CD4-positive, CD25-positive, alpha-beta regulatory T cell (primary cell): ENCODE data around the gene APOC3. TPM values are rescaled to one million over a fixed set of nuclear protein-coding genes. Genes with fewer than 3 reads are reported as not detected.

Experiments
- ATAC-seq, 2 donors: fragments of 150-1000 bp; cut with Tn5 transposase; one replicate each; pipeline ENCODE4 v1.10.0; 2021; ENCODE audit warnings: low read depth in 2 of 2, moderate number of reproducible peaks in 2 of 2, moderate library complexity in 1 of 2
- DNase-seq, 3 donors: peaks; one replicate each; pipeline versions ENCODE4 v3.0.0 to v3.0.0-alpha.2; 2012 to 2022; ENCODE audit warnings: mixed read lengths in 1 of 3
- H3K27ac ChIP-seq: one replicate; pipeline ENCODE4 v1.7.0; 2013; ENCODE audit warnings: mild to moderate bottlenecking, low read length; ENCODE audit not compliant: insufficient read depth, poor library complexity, severe bottlenecking
- H3K27me3 ChIP-seq: one replicate; pipeline ENCODE4 v1.7.0; 2013; ENCODE audit warnings: low read length; ENCODE audit not compliant: control insufficient read depth, insufficient read depth
- H3K36me3 ChIP-seq: one replicate; pipeline ENCODE4 v1.7.0; 2013; ENCODE audit warnings: mild to moderate bottlenecking, low read length, moderate library complexity; ENCODE audit not compliant: control insufficient read depth, insufficient read depth
- H3K4me1 ChIP-seq: 2 replicates; pipeline ENCODE4 v1.7.0; 2013; ENCODE audit warnings: mild to moderate bottlenecking, low read length; ENCODE audit not compliant: insufficient read depth, control insufficient read depth, poor library complexity, severe bottlenecking
- H3K4me3 ChIP-seq: one replicate; pipeline ENCODE4 v1.7.0; 2013; ENCODE audit warnings: low read depth, mild to moderate bottlenecking, low read length, moderate library complexity
- H3K9me3 ChIP-seq, 2 experiments: 1 replicate in 1 of 2; 2 replicates in 1 of 2; pipeline ENCODE4 v1.7.0; 2013; ENCODE audit warnings: low read length in 2 of 2, mild to moderate bottlenecking in 1 of 2, moderate library complexity in 1 of 2; ENCODE audit not compliant: control insufficient read depth in 2 of 2
- H3K27ac Mint-ChIP-seq, 3 donors: one replicate each; pipeline ENCODE4 v1.8.0; 2020 to 2022; ENCODE audit warnings: mild to moderate bottlenecking in 3 of 3, mixed read lengths in 3 of 3, moderate library complexity in 2 of 3
- H3K27me3 Mint-ChIP-seq: one replicate; pipeline ENCODE4 v1.8.0; 2022; ENCODE audit warnings: mild to moderate bottlenecking, mixed read lengths
- H3K36me3 Mint-ChIP-seq: one replicate; pipeline ENCODE4 v1.8.0; 2020; ENCODE audit warnings: mixed read lengths
- H3K4me1 Mint-ChIP-seq, 4 donors: one replicate each; pipeline ENCODE4 v1.8.0; 2020 to 2022; ENCODE audit warnings: mixed read lengths in 4 of 4, mild to moderate bottlenecking in 1 of 4
- H3K4me3 Mint-ChIP-seq, 4 donors: one replicate each; pipeline ENCODE4 v1.8.0; 2020 to 2022; ENCODE audit warnings: mild to moderate bottlenecking in 4 of 4, mixed read lengths in 4 of 4, moderate library complexity in 3 of 4
- H3K9me3 Mint-ChIP-seq, 7 donors: one replicate each; pipeline ENCODE4 v1.8.0; 2020 to 2022; ENCODE audit warnings: mixed read lengths in 7 of 7, mild to moderate bottlenecking in 3 of 7, moderate library complexity in 2 of 7
- polyA plus RNA-seq, 4 donors: library from polyadenylated mRNA; unstranded; fragments of 300-500 nt; fragmentation: Illumina TruSeq; gene quantifications; one replicate each; pipeline ENCODE4 v1.2.3, GENCODE V29; 2021
- total RNA-seq: library from RNA; stranded (reverse); gene quantifications from one replicate; pipeline ENCODE4 v1.2.3, GENCODE V29; 2022

The APOC3 gene
- total and polyA plus RNA-seq, 5 donors from 2014 or later, result not detected

DNA sequence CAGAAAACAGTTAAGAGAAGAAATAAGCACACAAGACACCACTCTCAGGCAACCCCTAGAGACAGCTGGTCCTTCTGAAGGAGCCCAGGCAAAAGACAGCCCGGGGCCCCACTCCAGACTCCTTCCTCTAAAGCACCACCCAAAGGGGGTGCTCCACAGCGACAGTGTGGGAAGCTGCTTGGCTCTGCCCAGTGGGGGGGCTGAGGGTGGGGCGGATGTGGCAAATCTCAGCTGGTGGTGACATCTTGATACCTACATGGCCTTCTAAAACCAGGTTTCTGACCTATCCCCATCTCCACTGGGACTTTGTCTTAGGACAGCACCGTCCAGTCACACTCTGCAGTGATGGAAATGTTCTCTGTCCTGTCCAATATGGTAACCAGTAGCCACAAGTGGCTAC, 17.9 kb downstream of the APOC3 start:
- Mint-ChIP-seq H3K27me3 (no peaks in the 10 kb centered on the region), H3K4me3 (peak overlapping the region in 1 of 4 donors; percentile 49), H3K27ac (peak overlapping the region in 1 of 3 donors; percentile 52), H3K4me1 (peaks cover 19 to 33% (median 28%) of the 10 kb centered on the region in 4 donors), H3K36me3 (peaks cover 52% of the 10 kb centered on the region), H3K9me3 (no peaks in the 10 kb centered on the region)
- no peaks in the 10 kb centered on the region for H3K27me3 ChIP-seq
- H3K4me1 ChIP-seq, result peaks cover 22% of the 10 kb centered on the region
- H3K27ac ChIP-seq, result no peak overlapping the region
- no peak overlapping the region for H3K4me3 ChIP-seq
- ATAC-seq, result no peak
- H3K9me3 ChIP-seq, result no peaks in the 10 kb centered on the region
- peaks cover 52% of the 10 kb centered on the region for H3K36me3 ChIP-seq
- no peak for DNase-seq

DNA sequence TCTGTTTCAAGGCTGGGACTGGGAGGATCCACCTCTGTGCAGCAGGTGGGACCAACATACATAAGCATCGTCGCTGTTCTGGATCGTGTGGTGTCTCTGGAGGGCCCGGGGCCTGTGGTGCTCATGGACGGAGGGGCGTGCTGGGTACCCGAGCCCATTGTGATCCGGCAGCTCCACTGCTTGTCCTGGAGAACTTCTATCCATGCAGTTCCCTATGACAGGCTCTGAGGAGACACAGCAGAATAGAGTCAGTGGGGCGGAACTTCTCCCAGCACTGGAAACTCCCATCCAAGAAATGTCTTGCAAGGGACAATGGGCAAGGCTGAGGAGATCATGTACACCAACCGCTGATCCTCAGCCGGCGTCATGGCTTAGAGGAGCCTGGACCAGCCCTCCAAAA, 19.4 kb downstream of the APOC3 start:
- no peaks in the 10 kb centered on the region for H3K9me3 ChIP-seq
- Mint-ChIP-seq H3K4me3 (no peak overlapping the region), H3K36me3 (peaks cover 40% of the 10 kb centered on the region), H3K9me3 (no peaks in the 10 kb centered on the region), H3K27ac (peak overlapping the region in 2 of 3 donors; percentile 7 to 36), H3K4me1 (peaks cover 27 to 48% (median 40%) of the 10 kb centered on the region in 4 donors), H3K27me3 (no peaks in the 10 kb centered on the region)
- no peak overlapping the region for H3K27ac ChIP-seq
- no peak overlapping the region for H3K4me3 ChIP-seq
- peaks cover 43% of the 10 kb centered on the region for H3K36me3 ChIP-seq
- no peak for ATAC-seq
- no peaks in the 10 kb centered on the region for H3K27me3 ChIP-seq
- peaks cover 36% of the 10 kb centered on the region for H3K4me1 ChIP-seq
- no peak for DNase-seq

DNA sequence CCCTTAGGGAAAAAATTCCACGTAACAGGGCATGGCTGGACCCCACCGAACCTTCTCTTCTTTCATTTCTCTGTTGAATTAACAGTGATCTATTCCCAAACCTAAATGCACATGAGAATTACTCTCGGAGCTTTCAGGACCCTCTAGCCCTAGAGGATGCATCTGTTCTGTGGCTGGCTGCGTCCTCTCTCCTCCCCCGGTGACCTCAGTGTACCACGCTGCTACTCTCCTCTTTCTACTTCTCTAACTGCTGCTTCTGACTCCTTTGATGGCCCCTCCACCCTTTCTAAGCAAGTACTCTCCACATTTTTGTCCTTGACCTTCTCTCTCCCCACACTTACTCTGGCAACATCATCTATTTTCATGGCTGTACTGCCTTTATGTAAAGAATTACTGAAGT, 19.8 kb downstream of the APOC3 start:
- Mint-ChIP-seq H3K27ac (peak overlapping the region in 2 of 3 donors; percentile 36 to 88), H3K36me3 (peaks cover 39% of the 10 kb centered on the region), H3K4me3 (no peak overlapping the region), H3K4me1 (peaks cover 27 to 52% (median 44%) of the 10 kb centered on the region in 4 donors), H3K9me3 (no peaks in the 10 kb centered on the region), H3K27me3 (no peaks in the 10 kb centered on the region)
- DNase-seq (no peak), ATAC-seq (no peak)
- H3K36me3 ChIP-seq, result peaks cover 42% of the 10 kb centered on the region
- H3K27ac ChIP-seq, result no peak overlapping the region
- peaks cover 41% of the 10 kb centered on the region for H3K4me1 ChIP-seq
- no peaks in the 10 kb centered on the region for H3K9me3 ChIP-seq
- no peak overlapping the region for H3K4me3 ChIP-seq
- no peaks in the 10 kb centered on the region for H3K27me3 ChIP-seq

DNA sequence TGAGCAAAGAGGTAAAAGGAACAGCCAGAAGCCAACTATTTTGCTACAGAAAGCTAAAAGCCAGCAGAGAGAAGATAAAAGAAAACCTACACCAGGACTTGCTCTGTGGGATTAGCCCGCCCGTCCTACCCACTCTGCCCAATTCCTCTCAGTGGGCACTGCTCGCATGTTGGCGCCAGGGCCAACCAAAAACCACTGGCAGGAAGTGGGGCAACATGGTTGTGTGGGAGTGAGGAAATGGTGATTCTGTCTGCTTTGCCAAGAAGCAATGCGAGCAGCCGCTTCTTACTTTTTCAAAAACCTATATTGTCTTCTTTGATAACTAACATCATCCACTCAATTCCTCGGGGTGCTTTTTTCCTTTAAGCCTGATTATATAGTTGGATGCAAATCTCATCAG, 21.9 kb downstream of the APOC3 start:
- peak overlapping the region; percentile 80 for H3K4me3 ChIP-seq

DNA sequence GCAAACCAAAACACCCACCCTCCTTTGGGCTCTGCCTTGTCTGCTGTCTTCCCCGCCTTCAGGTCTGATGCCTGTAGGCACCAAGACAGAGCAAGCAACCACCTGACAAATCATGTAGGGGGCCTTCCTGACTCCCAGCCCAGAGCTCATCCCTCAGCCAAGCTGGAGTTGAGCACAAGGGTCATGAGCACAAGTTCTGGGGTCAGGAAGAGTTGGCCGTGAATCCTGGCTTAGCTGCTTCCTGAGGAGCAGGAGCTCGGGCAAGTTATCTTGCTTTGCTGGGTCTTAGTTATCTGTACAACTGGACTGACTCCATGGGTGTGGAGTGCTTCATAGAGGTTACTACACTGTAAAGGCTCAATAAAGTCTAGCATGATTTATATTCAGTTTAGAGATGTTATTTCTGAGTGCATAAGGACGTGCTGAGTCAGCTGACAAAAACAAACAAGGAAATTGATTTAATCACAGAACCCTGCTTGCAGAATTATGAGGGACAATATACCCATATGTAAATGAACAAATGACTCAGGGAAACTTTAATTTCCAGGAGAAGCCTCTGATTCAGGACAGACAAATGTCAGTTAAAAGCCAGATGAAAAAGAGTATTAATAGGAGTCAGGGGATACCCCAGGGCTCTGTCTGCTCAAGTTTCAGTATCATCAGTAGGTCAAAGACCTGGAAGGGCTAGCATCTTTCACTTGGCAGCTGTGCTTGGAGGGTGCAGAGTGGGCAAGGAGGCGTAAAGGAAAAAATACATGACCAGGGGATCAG, 22.7 kb downstream of the APOC3 start:
- Histone ChIP-seq H3K27ac (peak overlapping the region; percentile 85), H3K27me3 (no peaks in the 10 kb centered on the region), H3K9me3 (no peaks in the 10 kb centered on the region), H3K4me3 (peak overlapping the region; percentile 80), H3K36me3 (peaks cover 17% of the 10 kb centered on the region), H3K4me1 (peaks cover 63% of the 10 kb centered on the region)
- Mint-ChIP-seq H3K27me3 (no peaks in the 10 kb centered on the region), H3K4me3 (peak overlapping the region; percentile 19 to 84 (median 62)), H3K36me3 (peaks cover 17% of the 10 kb centered on the region), H3K4me1 (peaks cover 27 to 79% (median 65%) of the 10 kb centered on the region in 4 donors), H3K27ac (peak overlapping the region; percentile 92 to 98 (median 94)), H3K9me3 (no peaks in the 10 kb centered on the region)
- DNase-seq (peak in 1 of 3 donors; percentile 31), ATAC-seq (no peak)

More for the DNA sequence above, 21.9 kb downstream of the APOC3 start:
- no peaks in the 10 kb centered on the region for H3K9me3 ChIP-seq
- Mint-ChIP-seq H3K27ac (peak overlapping the region; percentile 92 to 98 (median 94)), H3K27me3 (no peaks in the 10 kb centered on the region), H3K36me3 (peaks cover 19% of the 10 kb centered on the region), H3K4me1 (peaks cover 27 to 73% (median 60%) of the 10 kb centered on the region in 4 donors), H3K4me3 (peak overlapping the region; percentile 57 to 84 (median 72)), H3K9me3 (no peaks in the 10 kb centered on the region)
- peak overlapping the region; percentile 85 for H3K27ac ChIP-seq
- H3K4me1 ChIP-seq, result peaks cover 62% of the 10 kb centered on the region
- ATAC-seq (no peak), DNase-seq (peak in 2 of 3 donors; percentile 27 to 80)
- peaks cover 24% of the 10 kb centered on the region for H3K36me3 ChIP-seq
- H3K27me3 ChIP-seq, result no peaks in the 10 kb centered on the region

DNA sequence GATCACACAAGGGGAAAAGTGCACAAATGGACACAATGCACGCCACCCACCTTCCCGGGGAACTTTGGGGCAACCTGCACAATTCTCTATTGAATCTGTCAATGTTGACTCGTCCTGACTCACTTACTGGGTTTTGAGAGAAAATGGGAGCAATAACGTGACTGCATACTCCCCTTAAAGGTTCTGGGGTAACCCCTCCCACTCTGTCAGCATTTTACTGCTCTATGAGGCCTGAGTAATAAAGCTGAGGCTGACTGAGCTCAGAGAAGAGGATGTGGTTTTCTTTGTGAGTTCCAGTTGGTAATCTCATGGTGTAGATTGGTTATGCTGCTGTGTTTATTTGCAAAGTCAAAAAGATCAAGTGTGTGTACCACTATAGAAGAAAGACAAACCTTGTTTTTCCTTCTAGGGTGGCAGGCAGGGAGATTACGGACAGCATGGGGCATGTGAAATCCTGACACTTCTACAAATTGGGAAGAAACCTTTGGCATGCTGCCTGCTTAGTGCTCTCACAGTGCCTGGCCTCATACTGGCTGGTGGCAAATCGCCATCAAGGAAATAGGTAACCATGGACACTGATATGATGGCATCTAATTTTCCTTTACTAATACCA, 23.9 kb downstream of the APOC3 start:
- peaks cover 63% of the 10 kb centered on the region for H3K4me1 ChIP-seq
- H3K4me1 Mint-ChIP-seq, result peaks cover 27 to 84% (median 65%) of the 10 kb centered on the region in 4 donors
- H3K36me3 ChIP-seq, result peaks cover 23% of the 10 kb centered on the region
- peak; percentile 99 to 100 for ATAC-seq
- H3K27ac Mint-ChIP-seq, result peak overlapping the region; percentile 92 to 98 (median 94)
- no peaks in the 10 kb centered on the region for H3K27me3 Mint-ChIP-seq
- peak overlapping the region; percentile 19 to 84 (median 62) for H3K4me3 Mint-ChIP-seq
- peak; percentile 44 to 96 (median 86) for DNase-seq
- no peaks in the 10 kb centered on the region for H3K27me3 ChIP-seq
- H3K9me3 ChIP-seq, result no peaks in the 10 kb centered on the region
- H3K9me3 Mint-ChIP-seq, result no peaks in the 10 kb centered on the region
- H3K36me3 Mint-ChIP-seq, result peaks cover 23% of the 10 kb centered on the region
- peak overlapping the region; percentile 85 for H3K27ac ChIP-seq
- H3K4me3 ChIP-seq, result peak overlapping the region; percentile 80

DNA sequence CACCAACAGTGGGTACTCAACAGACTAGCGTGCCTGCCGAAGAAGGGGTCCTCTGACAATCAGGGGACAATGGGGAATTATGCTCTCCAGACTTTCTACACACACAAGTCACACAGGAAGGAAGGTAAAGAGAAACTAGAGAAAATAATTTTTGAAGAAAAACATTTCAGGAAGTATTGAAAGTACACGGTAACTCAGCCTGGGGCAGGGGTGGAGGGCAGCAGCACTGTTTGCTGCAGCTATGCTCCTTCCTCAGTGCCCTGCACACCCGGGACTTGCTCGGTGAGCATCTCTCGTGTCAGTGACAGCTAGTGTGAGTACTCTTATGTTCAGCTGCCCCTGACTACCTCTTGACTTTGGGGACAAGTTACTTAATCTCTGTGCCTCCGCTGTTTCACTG, 25.7 kb downstream of the APOC3 start:
- peaks cover 63% of the 10 kb centered on the region for H3K4me1 ChIP-seq
- H3K27me3 Mint-ChIP-seq, result no peaks in the 10 kb centered on the region
- peak overlapping the region; percentile 61 for H3K4me3 ChIP-seq
- DNase-seq (peak in 1 of 3 donors; percentile 61), ATAC-seq (no peak)
- no peaks in the 10 kb centered on the region for H3K27me3 ChIP-seq
- H3K27ac ChIP-seq, result peak overlapping the region; percentile 85
- peak overlapping the region; percentile 92 to 98 (median 94) for H3K27ac Mint-ChIP-seq
- H3K9me3 Mint-ChIP-seq, result no peaks in the 10 kb centered on the region
- peaks cover 21 to 74% (median 59%) of the 10 kb centered on the region in 4 donors for H3K4me1 Mint-ChIP-seq
- H3K4me3 Mint-ChIP-seq, result peak overlapping the region in 3 of 4 donors; percentile 37 to 67 (median 55)
- H3K36me3 ChIP-seq, result peaks cover 28% of the 10 kb centered on the region
- no peaks in the 10 kb centered on the region for H3K9me3 ChIP-seq
- H3K36me3 Mint-ChIP-seq, result peaks cover 26% of the 10 kb centered on the region
